ENCODE data around the gene FBXW4. TPM values are rescaled to one million over a fixed set of nuclear protein-coding genes. Genes with fewer than 3 reads are reported as not detected.

Gene FBXW4
- total and polyA plus RNA-seq, 4 donors: 28.0 to 65.6 (median 54.5) TPM

- H3K9me3 ChIP-seq (ENCODE audit: control insufficient read depth in 4 of 4, insufficient read depth in 3 of 4, low read length in 3 of 4): no peaks in the 10 kb centered on the region
- WGBS, 2 donors: 96 to 100% methylated on average over 12 of the region's 12 CpGs
- DNase-seq (no peak), ATAC-seq (ENCODE audit: insufficient read depth, low FRiP score) (no peak)
- H3K27ac ChIP-seq (ENCODE audit: low read depth in 1 of 2, low read length in 1 of 2): no peak overlapping the region
- H3K36me3 ChIP-seq (ENCODE audit: control insufficient read depth in 4 of 4, insufficient read depth in 4 of 4, low read length in 4 of 4): peaks cover 0 to 50% (median 15%) of the 10 kb centered on the region in 4 donors
- H3K9ac ChIP-seq (ENCODE audit: insufficient read depth in 1 of 2, low read length in 2 of 2): no peak overlapping the region
- H3K4me3 ChIP-seq: no peak overlapping the region
- H3K4me1 ChIP-seq (ENCODE audit: control insufficient read depth in 5 of 5, insufficient read depth in 5 of 5, low read length in 5 of 5): no peaks in the 10 kb centered on the region
- no peaks in the 10 kb centered on the region for H3K27me3 ChIP-seq (ENCODE audit: control insufficient read depth in 3 of 3, insufficient read depth in 3 of 3, low read length in 2 of 3)
- TF ChIP-seq, protein P1, sequence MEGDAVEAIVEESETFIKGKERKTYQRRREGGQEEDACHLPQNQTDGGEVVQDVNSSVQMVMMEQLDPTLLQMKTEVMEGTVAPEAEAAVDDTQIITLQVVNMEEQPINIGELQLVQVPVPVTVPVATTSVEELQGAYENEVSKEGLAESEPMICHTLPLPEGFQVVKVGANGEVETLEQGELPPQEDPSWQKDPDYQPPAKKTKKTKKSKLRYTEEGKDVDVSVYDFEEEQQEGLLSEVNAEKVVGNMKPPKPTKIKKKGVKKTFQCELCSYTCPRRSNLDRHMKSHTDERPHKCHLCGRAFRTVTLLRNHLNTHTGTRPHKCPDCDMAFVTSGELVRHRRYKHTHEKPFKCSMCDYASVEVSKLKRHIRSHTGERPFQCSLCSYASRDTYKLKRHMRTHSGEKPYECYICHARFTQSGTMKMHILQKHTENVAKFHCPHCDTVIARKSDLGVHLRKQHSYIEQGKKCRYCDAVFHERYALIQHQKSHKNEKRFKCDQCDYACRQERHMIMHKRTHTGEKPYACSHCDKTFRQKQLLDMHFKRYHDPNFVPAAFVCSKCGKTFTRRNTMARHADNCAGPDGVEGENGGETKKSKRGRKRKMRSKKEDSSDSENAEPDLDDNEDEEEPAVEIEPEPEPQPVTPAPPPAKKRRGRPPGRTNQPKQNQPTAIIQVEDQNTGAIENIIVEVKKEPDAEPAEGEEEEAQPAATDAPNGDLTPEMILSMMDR (IDR thresholded peaks at IDR 0.05; ENCODE audit: control extremely low read depth, extremely low read depth): no peak
Observed at GRCh38 chr10:101579516-101579870, 115.5 kb downstream of the FBXW4 start.

GRCh38 chr10:101578803-101579515, 116.0 kb downstream of the FBXW4 start:
- H3K36me3 ChIP-seq (ENCODE audit: control insufficient read depth in 4 of 4, insufficient read depth in 4 of 4, low read length in 4 of 4): peaks cover 0 to 48% (median 14%) of the 10 kb centered on the region in 4 donors
- ATAC-seq (ENCODE audit: insufficient read depth, low FRiP score) (no peak), DNase-seq (no peak)
- no peak overlapping the region for H3K4me3 ChIP-seq
- H3K4me1 ChIP-seq (ENCODE audit: control insufficient read depth in 5 of 5, insufficient read depth in 5 of 5, low read length in 5 of 5): no peaks in the 10 kb centered on the region
- no peak overlapping the region for H3K27ac ChIP-seq (ENCODE audit: low read depth in 1 of 2, low read length in 1 of 2)
- no peak overlapping the region for H3K9ac ChIP-seq (ENCODE audit: insufficient read depth in 1 of 2, low read length in 2 of 2)
- TF ChIP-seq, protein P1 (IDR thresholded peaks at IDR 0.05; ENCODE audit: control extremely low read depth, extremely low read depth): no peak
- WGBS, 2 donors: 91 to 94% methylated on average over 12 to 13 of the region's 13 CpGs
- no peaks in the 10 kb centered on the region for H3K9me3 ChIP-seq (ENCODE audit: control insufficient read depth in 4 of 4, insufficient read depth in 3 of 4, low read length in 3 of 4)
- H3K27me3 ChIP-seq (ENCODE audit: control insufficient read depth in 3 of 3, insufficient read depth in 3 of 3, low read length in 2 of 3): no peaks in the 10 kb centered on the region

DNA sequence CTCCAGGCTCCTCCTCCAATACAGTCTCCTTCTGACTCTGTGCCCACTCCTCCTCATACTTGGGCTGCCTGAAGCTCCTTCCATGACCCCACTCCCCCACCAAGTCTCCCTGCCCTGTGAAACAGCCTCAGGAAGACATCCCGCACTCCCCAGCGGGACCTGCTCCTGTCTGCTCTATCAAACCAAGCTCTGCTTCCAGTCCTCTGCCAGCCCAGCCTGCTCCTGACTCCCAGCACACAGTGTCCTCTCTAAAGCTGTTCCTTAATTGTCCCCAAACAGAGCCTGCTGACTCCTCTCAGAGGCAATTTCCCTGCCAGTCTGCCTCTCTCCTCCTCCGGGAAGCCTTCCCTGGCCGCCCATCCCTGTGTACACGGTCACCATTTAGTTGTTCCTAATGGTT, 116.8 kb downstream of the FBXW4 start:
- ATAC-seq (ENCODE audit: insufficient read depth, low FRiP score): no peak
- 82 to 87% methylated on average over 5 of the region's 5 CpGs for WGBS, 2 donors
- H3K36me3 ChIP-seq (ENCODE audit: control insufficient read depth in 4 of 4, insufficient read depth in 4 of 4, low read length in 4 of 4): peaks cover 0 to 42% (median 12%) of the 10 kb centered on the region in 4 donors

More for the DNA sequence above, 116.8 kb downstream of the FBXW4 start:
- Histone ChIP-seq H3K4me1 (ENCODE audit: control insufficient read depth in 5 of 5, insufficient read depth in 5 of 5, low read length in 5 of 5) (no peaks in the 10 kb centered on the region), H3K4me3 (no peak overlapping the region), H3K9me3 (ENCODE audit: control insufficient read depth in 4 of 4, insufficient read depth in 3 of 4, low read length in 3 of 4) (no peaks in the 10 kb centered on the region), H3K27me3 (ENCODE audit: control insufficient read depth in 3 of 3, insufficient read depth in 3 of 3, low read length in 2 of 3) (no peaks in the 10 kb centered on the region), H3K9ac (ENCODE audit: insufficient read depth in 1 of 2, low read length in 2 of 2) (no peak overlapping the region), H3K27ac (ENCODE audit: low read depth in 1 of 2, low read length in 1 of 2) (no peak overlapping the region)
- TF ChIP-seq, protein P1 (IDR thresholded peaks at IDR 0.05; ENCODE audit: control extremely low read depth, extremely low read depth): no peak
- DNase-seq: no peak

All from lung (tissue), 12 donors.